ENCODE data around the gene TLR7. TPM values are rescaled to one million over a fixed set of nuclear protein-coding genes. Genes with fewer than 3 reads are reported as not detected.
A peak's percentile ranks its signal among the peaks of the same experiment; 100 is the strongest.

The TLR7 gene
- total and polyA plus RNA-seq, 3 donors from 2014 or later: 0.08 to 1.3 (median 0.31) TPM

- Histone ChIP-seq H3K27me3 (no peaks in the 10 kb centered on the region), H3K9me3 (no peaks in the 10 kb centered on the region), H3K4me3 (no peak overlapping the region), H3K4me1 (no peaks in the 10 kb centered on the region), H3K36me3 (ENCODE audit: low read depth, missing control alignments) (no peaks in the 10 kb centered on the region), H3K27ac (no peak overlapping the region)
- intact Hi-C loops (cut with DNase I; ENCODE audit: low total_unique reads): no loop called here
- DNase-seq: no peak
- TF ChIP-seq CTCF (IDR thresholded peaks at IDR 0.05): no peak
- no peak for TF ChIP-seq POLR2A (IDR thresholded peaks at IDR 0.05)
- 0 to 38% methylated on average over 1 to 2 of the region's 2 CpGs for WGBS, 2 donors
Observed at GRCh38 chrX:12891915-12892506, 25.1 kb downstream of the TLR7 start.

- Histone ChIP-seq H3K27ac (no peak overlapping the region), H3K27me3 (no peaks in the 10 kb centered on the region), H3K9me3 (no peaks in the 10 kb centered on the region), H3K4me1 (no peaks in the 10 kb centered on the region), H3K4me3 (no peak overlapping the region), H3K36me3 (ENCODE audit: low read depth, missing control alignments) (no peaks in the 10 kb centered on the region)
- DNase-seq: no peak
- WGBS, 2 donors: 85 to 100% methylated on average over 2 of the region's 2 CpGs
- intact Hi-C loops (cut with DNase I; ENCODE audit: low total_unique reads): no loop called here
- TF ChIP-seq POLR2A (IDR thresholded peaks at IDR 0.05) (no peak), CTCF (IDR thresholded peaks at IDR 0.05) (no peak)
Observed at GRCh38 chrX:12892716-12893115, 25.8 kb downstream of the TLR7 start.

GRCh38 chrX:12894074-12895030 lies 27.5 kb downstream of the TLR7 start:
- no peaks in the 10 kb centered on the region for H3K27me3 ChIP-seq
- intact Hi-C loops (cut with DNase I; ENCODE audit: low total_unique reads): no loop called here
- no peaks in the 10 kb centered on the region for H3K4me1 ChIP-seq

GRCh38 chrX:12895866-12896265 lies 29.0 kb downstream of the TLR7 start:
- H3K9me3 ChIP-seq: no peaks in the 10 kb centered on the region
- H3K4me3 ChIP-seq: no peak overlapping the region
- H3K36me3 ChIP-seq (ENCODE audit: low read depth, missing control alignments): no peaks in the 10 kb centered on the region
- no peak for TF ChIP-seq CTCF (IDR thresholded peaks at IDR 0.05)
- no peak for TF ChIP-seq POLR2A (IDR thresholded peaks at IDR 0.05)
- WGBS, 2 donors: 68 to 76% methylated on average over 2 of the region's 2 CpGs
- intact Hi-C loops (cut with DNase I; ENCODE audit: low total_unique reads): no loop called here
- no peaks in the 10 kb centered on the region for H3K27me3 ChIP-seq
- DNase-seq: no peak
- H3K4me1 ChIP-seq: no peaks in the 10 kb centered on the region
- H3K27ac ChIP-seq: no peak overlapping the region

More at GRCh38 chrX:12894074-12895030, 27.5 kb downstream of the TLR7 start:
- WGBS, 2 donors: 55 to 61% methylated on average over 12 of the region's 12 CpGs
- DNase-seq: peak; percentile 72
- Histone ChIP-seq H3K4me3 (no peak overlapping the region), H3K36me3 (ENCODE audit: low read depth, missing control alignments) (no peaks in the 10 kb centered on the region), H3K9me3 (no peaks in the 10 kb centered on the region), H3K27ac (no peak overlapping the region)
- peak; percentile 38 to 57 (median 45) for TF ChIP-seq CTCF (IDR thresholded peaks at IDR 0.05)
- TF ChIP-seq POLR2A (IDR thresholded peaks at IDR 0.05): no peak
